Left ventricle myocardium inferior (tissue), 1 donor: ENCODE measurements around the gene ANKRD34B. TPM values are rescaled to one million over a fixed set of nuclear protein-coding genes. Genes with fewer than 3 reads are reported as not detected.

Experiments used
- DNase-seq: peaks from one replicate; pipeline ENCODE4 v3.0.0-alpha.2; 2020
- H3K27ac ChIP-seq: fragments of 200-600 bp; replicated peaks from 2 replicates; pipeline ENCODE4 v1.8.0; 2021
- H3K27me3 ChIP-seq: fragments of 200-600 bp; 2 replicates; pipeline ENCODE4 v1.8.0; 2021; ENCODE audit warnings: low read depth
- H3K36me3 ChIP-seq: fragments of 200-600 bp; 2 replicates; pipeline ENCODE4 v1.8.0; 2021
- H3K4me1 ChIP-seq: fragments of 200-600 bp; 2 replicates; pipeline ENCODE4 v1.8.0; 2021
- H3K4me3 ChIP-seq: fragments of 200-600 bp; 2 replicates; pipeline ENCODE4 v1.8.0; 2021; ENCODE audit warnings: mild to moderate bottlenecking, moderate library complexity
- H3K9me3 ChIP-seq: fragments of 200-600 bp; replicated peaks from 2 replicates; pipeline ENCODE4 v1.8.0; 2021
- intact Hi-C: fragments of 100-400 bp; cut with micrococcal nuclease; formaldehyde crosslinking; loops from one replicate; pipeline ENCODE4 v1.11.0; 2022
- total RNA-seq: library from RNA; stranded (reverse); fragmentation: NEBNext Ultra II Directional; extraction: Animal tissue kit (Norgen Biotek cat#: 25700); gene quantifications from one replicate; pipeline ENCODE4 v1.2.1, GENCODE V29; 2021
- TF ChIP-seq, protein P1 (sequence below): fragments of 200-600 bp; IDR thresholded peaks from 2 replicates; pipeline ENCODE4 v1.8.0; 2021; ENCODE audit warnings: antibody characterized with exemption, mild to moderate bottlenecking, borderline replicate concordance
- donor health status: DM: no; HTN: yes; CAD: no; lungs with severe emphysema.

The ANKRD34B gene
- total RNA-seq, 1 donor from 2014 or later: not detected

- H3K27ac ChIP-seq: no peak overlapping the region
- no peaks in the 10 kb centered on the region for H3K4me1 ChIP-seq
- intact Hi-C loops: no loop called here
- TF ChIP-seq, protein P1, sequence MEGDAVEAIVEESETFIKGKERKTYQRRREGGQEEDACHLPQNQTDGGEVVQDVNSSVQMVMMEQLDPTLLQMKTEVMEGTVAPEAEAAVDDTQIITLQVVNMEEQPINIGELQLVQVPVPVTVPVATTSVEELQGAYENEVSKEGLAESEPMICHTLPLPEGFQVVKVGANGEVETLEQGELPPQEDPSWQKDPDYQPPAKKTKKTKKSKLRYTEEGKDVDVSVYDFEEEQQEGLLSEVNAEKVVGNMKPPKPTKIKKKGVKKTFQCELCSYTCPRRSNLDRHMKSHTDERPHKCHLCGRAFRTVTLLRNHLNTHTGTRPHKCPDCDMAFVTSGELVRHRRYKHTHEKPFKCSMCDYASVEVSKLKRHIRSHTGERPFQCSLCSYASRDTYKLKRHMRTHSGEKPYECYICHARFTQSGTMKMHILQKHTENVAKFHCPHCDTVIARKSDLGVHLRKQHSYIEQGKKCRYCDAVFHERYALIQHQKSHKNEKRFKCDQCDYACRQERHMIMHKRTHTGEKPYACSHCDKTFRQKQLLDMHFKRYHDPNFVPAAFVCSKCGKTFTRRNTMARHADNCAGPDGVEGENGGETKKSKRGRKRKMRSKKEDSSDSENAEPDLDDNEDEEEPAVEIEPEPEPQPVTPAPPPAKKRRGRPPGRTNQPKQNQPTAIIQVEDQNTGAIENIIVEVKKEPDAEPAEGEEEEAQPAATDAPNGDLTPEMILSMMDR: no peak
- no peak overlapping the region for H3K4me3 ChIP-seq
- H3K36me3 ChIP-seq: no peaks in the 10 kb centered on the region
- H3K9me3 ChIP-seq: peaks cover 17% of the 10 kb centered on the region
- H3K27me3 ChIP-seq: no peaks in the 10 kb centered on the region
- no peak for DNase-seq
Observed at GRCh38 chr5:80608731-80609130, 38.7 kb upstream of the ANKRD34B start.

- Histone ChIP-seq H3K4me1 (no peaks in the 10 kb centered on the region), H3K4me3 (no peak overlapping the region), H3K27me3 (no peaks in the 10 kb centered on the region), H3K36me3 (no peaks in the 10 kb centered on the region), H3K27ac (no peak overlapping the region), H3K9me3 (peaks cover 17% of the 10 kb centered on the region)
- DNase-seq: no peak
- TF ChIP-seq, protein P1: no peak
- intact Hi-C loops: no loop called here
Observed at GRCh38 chr5:80607832-80608231, 37.8 kb upstream of the ANKRD34B start.

- intact Hi-C loops: no loop called here
- TF ChIP-seq, protein P1: no peak
- H3K27ac ChIP-seq: no peak overlapping the region
- DNase-seq: no peak
- no peak overlapping the region for H3K4me3 ChIP-seq
- no peaks in the 10 kb centered on the region for H3K27me3 ChIP-seq
- no peaks in the 10 kb centered on the region for H3K36me3 ChIP-seq
- H3K9me3 ChIP-seq: peaks cover 17% of the 10 kb centered on the region
- no peaks in the 10 kb centered on the region for H3K4me1 ChIP-seq
Observed at GRCh38 chr5:80607343-80607742, 37.3 kb upstream of the ANKRD34B start.

DNA sequence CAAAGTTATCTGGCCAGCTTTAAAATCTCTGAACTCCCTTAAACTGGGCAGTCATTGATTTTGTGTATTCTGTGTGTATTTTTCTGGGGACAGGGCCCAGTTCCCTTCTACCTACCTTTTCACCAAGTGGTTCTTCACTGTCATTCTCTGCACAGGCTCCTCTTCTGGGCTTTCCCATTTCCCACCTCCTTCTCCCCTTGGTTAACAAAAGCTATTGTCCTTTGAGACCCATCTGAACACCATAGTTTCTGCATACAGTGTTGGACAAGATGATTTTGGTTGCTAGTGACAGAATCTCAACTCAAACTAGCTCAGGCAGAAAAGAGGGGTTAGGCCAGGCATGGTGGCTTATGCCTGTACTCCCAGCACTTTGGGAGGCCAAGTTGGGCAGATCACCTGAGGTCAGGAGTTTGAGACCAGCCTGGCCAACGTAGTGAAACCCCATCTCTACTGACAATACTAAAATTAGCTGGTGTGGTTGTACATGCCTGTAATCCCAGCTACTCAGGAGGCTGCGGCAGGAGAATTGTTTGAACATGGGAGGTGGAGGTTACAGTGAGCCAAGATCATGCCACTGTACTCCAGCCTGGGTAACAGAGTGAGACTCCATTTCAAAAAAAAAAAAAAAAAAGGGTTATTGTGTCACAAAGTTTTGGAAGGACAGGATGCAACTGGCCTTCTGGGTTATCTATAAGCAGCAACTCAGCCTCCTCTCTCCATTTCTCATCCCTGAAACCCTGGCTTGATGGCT lies 31.0 kb upstream of the ANKRD34B start:
- no peak for DNase-seq
- H3K27me3 ChIP-seq: no peaks in the 10 kb centered on the region
- H3K4me3 ChIP-seq: no peak overlapping the region
- intact Hi-C loops: no loop called here
- H3K27ac ChIP-seq: no peak overlapping the region
- no peaks in the 10 kb centered on the region for H3K9me3 ChIP-seq
- TF ChIP-seq, protein P1: no peak
- no peaks in the 10 kb centered on the region for H3K36me3 ChIP-seq
- no peaks in the 10 kb centered on the region for H3K4me1 ChIP-seq

DNA sequence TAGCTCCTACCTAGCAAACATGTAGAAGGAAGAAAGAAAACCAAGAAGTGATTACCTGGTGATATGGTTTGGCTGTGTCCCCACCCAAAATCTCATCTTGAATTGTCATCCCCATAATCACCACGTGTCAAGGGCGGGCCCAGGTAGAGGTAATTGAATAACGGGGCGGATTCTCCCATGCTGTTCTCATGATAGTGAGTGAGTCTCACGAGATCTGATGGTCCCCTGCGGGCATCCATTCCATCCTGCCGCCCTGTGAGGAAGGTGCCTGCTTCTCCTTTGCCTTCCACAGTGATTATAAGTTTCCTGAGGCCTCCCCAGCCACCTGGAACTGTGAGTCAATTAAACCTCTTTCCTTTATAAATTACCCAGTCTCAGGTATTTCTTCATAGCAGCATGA lies 27.4 kb upstream of the ANKRD34B start:
- no peak overlapping the region for H3K4me3 ChIP-seq
- no peaks in the 10 kb centered on the region for H3K36me3 ChIP-seq
- H3K4me1 ChIP-seq: no peaks in the 10 kb centered on the region
- no peaks in the 10 kb centered on the region for H3K27me3 ChIP-seq
- H3K9me3 ChIP-seq: no peaks in the 10 kb centered on the region
- no peak for DNase-seq
- H3K27ac ChIP-seq: no peak overlapping the region
- intact Hi-C loops: no loop called here
- TF ChIP-seq, protein P1: no peak
